ENCODE measurements around the gene SQSTM1.
"Not testable (repeated sequence)": the region's sequence is repeated elsewhere in the genome, so short reads cannot be mapped to it uniquely, and the experiment has no call there.

Gene SQSTM1

DNA sequence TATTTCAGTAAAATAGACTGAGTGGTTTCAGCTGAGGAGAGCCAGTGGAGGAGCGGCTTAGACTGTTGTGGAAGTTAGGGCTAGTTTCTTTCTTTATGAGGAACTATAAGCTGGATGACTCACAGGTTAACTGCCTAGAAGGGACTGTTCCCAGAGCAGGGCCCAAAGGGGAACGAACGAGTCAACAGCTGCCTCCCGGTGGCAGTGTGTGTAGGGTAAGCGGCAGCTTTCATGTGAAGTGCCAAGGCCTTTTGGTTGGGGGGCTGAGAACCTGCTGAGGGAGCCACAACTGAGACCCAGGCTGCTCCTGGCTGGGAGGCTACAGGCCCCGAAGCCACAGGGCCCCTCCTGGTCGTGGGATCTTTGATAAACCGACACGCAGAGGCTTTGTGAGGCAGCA is 7.0 kb downstream of the SQSTM1 start:
- peak; percentile 48 for DNase-seq

DNA sequence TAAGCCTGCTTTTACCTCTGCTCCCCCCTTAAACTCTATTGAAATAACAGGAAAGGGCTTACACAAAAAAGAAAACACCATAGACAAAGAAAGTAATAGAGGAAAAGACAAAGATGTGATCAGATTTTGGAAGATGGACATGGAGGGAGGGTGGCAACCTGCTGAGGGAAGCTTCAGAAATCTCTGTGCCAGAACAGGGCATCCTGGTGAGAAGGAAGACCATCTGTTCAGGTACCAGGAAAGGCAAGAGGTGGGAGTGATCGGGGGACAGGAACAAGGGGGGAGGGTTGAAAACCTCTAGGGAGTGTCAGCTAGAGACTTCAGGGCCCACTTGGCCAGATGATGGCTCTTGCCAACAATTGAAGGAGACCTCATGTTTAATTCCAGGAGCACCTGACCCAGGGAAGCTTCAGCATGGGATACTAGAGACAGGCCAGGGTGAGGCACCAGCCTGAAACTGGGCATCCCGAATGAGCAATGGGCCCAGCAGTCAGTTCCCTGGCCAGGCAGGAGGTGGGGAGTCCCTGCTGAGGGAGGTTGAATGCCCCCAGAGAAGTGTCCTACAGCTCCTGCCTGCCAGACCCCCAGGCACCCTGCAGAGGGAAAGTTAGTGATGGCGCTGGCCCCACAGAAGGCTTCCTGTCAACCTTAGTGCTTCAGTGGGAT is 8.2 kb downstream of the SQSTM1 start:
- no peak for DNase-seq

DNA sequence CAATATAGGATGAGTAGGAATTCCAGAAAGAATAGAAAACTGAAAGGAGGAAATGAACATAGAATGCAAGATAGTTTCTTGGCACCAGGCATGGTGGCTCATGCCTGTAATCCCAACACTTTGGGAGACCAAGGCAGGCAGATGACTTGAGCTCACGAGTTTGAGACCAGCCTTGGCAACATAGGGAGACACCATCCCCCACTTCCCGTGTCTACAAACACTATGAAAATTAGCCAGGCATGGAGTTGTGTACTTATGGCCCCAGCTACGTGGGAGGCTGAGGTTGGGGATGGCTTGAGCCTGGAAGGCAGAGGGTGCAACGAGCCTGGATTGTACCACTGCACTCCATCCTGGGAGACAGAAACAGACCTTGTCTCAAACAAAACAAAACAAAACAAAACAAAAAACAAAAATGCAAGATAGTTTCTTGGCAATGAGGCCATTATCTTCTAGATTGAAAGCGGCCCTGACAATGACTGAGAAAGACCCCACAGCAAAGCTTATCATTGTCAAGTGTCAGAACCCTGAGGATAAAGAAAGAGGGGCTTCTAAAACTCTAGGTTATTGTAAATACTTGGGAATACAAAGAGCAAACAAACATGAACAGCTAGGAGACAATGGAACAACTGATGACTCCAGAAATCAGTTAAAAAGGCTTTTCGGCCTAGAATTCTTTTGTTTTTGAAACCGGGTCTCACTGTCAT is 9.2 kb downstream of the SQSTM1 start:
- no peak for DNase-seq

DNA sequence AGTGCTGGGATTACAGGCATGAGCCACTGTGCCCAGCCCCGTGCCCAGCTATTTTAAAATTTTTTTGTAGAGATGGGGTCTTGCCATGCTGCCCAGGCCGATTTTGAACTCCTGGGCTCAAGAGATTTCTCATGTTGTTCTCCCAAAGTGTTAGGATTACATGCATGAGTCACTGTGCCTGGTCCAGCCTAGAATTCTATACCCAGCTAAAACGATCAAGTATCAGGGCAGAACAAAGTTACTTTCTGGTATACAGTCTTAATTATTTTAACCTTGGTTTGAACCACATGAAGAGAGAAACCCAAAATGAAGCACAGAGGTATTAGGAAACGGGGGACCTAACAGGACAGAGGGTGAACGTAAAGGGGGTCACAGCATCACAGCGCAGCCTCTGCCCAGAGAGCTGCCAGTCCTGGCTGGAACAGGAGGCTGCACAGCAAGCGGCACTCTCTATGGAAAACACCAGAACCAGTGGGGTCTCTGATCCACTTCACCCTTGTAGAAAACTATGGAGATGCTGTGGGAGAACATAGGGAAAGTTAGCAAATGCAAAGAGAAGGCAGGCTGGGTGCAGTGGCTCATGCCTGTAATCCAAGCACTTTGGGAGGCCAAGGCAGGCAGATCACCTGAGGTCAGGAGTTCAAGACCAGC is 10.2 kb downstream of the SQSTM1 start:
- DNase-seq: no peak

DNA sequence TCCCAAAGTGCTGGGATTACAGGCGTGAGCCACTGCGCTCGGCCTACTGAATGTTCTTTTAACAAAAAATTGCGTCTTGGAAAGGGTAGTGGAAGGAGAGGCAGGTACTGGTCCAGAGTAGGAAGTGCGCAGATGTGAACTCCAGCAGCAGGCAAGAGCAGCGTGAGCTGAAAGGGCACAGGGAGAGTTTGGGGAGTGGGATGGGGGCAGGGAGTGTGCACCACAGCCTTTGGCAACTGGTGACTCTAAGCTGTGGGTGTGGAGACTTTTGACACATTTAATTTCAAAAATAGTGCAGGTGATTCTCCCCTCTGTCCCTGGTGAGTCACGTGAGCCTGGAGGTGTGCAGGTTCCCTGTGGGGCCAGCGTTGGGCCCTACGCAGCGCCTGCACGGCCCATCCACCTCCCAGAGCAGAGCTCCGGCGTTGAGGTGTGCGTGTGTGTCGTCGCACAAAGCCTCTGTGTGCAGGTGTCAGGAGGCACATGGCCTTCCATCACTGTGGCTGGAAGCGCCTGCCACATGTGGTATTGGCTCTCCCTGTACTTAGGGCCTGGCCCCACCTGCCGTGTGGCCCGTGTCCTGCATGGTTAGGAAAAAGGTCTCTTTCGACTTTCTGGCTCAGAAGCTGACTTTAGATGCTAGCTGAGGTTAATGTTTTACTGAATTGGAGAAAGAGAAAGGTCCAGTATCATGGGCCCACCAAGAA is 11.5 kb downstream of the SQSTM1 start:
- DNase-seq: no peak

DNA sequence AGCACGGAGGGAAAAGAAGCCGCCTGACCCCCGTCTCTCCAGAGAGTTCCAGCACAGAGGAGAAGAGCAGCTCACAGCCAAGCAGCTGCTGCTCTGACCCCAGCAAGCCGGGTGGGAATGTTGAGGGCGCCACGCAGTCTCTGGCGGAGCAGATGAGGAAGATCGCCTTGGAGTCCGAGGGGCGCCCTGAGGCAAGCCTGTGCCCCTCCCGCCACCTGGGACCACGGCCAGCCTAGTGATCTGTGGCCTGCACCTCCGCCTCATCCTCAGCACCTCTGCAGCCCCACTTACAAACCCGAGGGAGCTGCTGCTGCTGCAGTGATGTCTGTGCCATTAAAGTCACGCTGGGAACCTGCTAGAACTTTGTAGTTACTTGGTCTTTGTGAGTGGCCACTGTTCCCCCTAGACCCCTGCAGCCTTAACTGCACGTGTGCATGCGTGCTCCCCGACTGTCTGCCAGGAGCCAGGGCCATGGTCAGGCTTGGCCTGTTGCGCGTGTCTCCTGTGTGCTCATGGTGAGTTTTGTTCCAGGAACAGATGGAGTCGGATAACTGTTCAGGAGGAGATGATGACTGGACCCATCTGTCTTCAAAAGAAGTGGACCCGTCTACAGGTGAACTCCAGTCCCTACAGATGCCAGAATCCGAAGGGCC is 12.5 kb downstream of the SQSTM1 start:
- no peak for DNase-seq

DNA sequence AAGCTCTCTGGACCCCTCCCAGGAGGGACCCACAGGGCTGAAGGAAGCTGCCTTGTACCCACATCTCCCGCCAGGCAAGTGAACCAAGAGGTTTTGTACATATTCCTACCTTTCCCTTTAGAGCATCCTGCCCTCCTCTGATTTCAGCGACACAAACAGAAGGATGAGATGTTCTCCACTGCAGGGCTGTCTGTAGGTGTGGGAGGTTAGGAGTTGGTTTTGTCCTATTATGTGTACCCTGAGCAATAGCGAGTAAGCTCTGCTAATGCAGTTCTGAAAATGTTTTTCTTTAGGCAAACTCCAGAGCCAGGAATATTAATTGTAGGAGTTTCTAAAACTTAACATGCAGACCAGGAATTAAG is 13.0 kb downstream of the SQSTM1 start:
- DNase-seq: no peak

DNA sequence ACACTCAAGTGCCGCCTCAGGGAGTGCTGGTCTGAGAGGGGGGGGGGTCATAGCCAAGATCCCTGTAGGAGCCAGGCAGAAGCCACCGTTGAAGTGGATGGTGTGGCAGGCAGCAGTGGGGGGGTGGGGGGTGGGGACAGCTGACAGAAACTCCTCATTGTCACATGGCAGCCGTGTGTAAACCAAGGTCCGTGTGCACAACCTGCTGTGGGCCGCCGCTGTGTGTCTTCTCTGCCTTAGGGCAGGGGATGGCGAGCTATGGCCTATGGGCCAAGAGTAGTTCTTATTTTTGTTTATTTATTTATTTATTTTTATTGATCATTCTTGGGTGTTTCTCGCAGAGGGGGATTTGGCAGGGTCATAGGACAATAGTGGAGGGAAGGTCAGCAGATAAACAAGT is 13.4 kb downstream of the SQSTM1 start:
- no peak for DNase-seq

DNA sequence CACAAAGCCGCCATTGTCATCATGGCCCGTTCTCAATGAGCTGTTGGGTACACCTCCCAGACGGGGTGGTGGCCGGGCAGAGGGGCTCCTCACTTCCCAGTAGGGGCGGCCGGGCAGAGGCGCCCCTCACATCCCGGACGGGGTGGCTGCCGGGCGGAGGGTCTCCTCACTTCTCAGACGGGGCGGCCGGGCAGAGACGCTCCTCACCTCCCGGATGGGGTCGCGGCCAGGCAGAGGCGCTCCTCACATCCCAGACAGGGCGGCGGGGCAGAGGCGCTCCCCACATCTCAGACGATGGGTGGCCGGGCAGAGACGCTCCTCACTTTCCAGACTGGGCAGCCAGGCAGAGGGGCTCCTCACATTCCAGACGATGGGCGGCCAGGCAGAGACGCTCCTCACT is 14.2 kb downstream of the SQSTM1 start:
- DNase-seq: not testable (repeated sequence)

DNA sequence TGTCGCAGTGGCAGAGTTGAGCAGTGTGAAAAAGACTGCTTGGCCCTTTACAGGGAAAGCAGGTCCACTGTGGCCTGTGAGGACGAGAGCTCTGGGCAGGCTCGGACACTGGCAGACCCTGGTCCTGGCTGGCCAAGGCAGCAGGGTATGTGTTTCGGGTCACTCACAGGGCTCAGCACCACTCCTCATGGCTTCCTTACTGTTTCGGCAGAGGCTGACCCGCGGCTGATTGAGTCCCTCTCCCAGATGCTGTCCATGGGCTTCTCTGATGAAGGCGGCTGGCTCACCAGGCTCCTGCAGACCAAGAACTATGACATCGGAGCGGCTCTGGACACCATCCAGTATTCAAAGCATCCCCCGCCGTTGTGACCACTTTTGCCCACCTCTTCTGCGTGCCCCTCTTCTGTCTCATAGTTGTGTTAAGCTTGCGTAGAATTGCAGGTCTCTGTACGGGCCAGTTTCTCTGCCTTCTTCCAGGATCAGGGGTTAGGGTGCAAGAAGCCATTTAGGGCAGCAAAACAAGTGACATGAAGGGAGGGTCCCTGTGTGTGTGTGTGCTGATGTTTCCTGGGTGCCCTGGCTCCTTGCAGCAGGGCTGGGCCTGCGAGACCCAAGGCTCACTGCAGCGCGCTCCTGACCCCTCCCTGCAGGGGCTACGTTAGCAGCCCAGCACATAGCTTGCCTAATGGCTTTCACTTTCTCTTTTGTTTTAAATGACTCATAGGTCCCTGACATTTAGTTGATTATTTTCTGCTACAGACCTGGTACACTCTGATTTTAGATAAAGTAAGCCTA is 15.7 kb downstream of the SQSTM1 start:
- DNase-seq: no peak

DNA sequence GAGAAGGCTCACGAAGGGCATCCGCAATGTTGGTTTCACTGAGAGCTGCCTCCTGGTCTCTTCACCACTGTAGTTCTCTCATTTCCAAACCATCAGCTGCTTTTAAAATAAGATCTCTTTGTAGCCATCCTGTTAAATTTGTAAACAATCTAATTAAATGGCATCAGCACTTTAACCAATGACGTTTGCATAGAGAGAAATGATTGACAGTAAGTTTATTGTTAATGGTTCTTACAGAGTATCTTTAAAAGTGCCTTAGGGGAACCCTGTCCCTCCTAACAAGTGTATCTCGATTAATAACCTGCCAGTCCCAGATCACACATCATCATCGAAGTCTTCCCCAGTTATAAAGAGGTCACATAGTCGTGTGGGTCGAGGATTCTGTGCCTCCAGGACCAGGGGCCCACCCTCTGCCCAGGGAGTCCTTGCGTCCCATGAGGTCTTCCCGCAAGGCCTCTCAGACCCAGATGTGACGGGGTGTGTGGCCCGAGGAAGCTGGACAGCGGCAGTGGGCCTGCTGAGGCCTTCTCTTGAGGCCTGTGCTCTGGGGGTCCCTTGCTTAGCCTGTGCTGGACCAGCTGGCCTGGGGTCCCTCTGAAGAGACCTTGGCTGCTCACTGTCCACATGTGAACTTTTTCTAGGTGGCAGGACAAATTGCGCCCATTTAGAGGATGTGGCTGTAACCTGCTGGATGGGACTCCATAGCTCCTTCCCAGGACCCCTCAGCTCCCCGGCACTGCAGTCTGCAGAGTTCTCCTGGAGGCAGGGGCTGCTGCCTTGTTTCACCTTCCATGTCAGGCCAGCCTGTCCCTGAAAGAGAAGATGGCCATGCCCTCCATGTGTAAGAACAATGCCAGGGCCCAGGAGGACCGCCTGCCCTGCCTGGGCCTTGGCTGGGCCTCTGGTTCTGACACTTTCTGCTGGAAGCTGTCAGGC is 16.6 kb downstream of the SQSTM1 start:
- no peak for DNase-seq

DNA sequence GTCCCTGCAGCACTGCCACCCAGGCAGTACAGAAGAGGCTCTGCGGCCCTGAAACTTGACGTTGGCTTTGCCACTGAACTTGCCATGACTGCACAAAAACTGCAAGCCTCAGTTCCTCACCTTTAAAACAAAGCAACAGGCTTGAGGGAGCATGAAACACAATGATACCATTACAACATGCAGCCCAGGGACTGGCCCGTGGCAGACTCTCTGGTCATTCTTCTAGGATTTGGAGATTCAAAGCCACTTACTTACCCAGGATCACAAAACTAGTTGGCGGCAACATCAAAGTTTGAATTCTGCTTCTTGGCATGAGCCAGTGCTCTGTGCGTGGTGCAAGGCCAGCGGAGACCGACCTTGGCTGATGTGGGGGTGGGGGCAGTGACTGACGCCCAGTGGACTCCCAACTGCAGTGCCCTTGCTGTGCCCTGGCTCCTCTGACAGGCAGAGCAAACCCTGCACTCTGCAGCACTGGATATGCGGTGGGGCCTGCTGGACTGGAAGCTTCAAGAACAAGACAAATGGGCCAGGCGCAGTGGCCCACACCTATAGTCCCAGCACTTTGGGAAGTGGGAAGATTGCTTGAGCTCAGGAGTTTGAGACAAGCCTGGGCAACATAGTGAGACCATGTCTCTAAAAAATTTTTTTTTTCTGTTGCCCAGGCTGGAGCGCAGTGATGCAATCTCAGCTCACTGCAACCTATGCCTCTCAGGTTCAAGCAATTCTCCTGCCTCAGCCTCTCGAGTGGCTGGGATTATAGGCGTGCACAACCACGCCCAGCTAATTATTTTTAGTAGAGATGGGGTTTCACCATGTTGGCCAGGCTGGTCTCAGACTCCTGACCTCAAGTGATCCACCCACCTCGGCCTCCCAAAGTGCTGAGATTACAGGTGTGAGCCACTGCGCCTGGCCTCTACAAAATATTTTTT is 18.9 kb downstream of the SQSTM1 start:
- no peak for DNase-seq

DNA sequence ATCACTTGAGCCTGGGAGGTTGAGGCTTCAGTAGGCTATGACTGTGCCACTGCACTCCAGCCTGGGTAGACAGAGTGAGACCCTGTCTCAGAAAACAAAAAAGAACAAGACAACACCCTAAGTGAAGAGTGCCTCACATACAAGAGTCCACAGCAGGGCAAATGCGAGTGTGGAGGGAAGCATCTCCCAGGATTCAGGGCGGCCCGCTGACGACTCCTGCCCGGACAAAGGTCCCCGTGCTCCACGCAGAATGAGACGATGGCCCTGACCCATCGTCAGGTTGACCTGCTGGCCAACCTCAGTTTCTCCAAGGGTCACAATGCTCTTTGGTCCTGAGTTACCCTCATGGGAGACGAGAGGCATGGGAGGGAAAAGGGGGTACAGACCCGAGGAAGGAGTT is 19.6 kb downstream of the SQSTM1 start:
- DNase-seq: no peak

DNA sequence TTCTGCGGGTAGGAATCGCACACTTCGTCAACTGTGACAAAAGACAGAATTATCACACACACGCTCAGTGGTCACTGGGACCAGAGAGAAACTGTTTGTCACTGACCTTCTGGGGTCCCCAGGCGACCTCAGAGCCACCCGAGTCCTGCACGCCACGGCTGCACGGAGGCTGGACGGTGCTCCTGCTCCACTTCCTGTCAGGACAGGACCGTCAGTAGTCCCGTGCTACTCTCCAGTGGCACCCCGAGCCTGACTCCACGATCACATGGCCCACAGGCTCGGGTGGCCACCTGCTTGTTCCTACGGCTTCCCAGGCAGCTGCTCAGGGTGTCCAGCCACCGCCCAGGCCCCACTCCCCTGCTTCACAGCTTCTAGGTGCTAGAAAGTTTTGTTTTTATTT is 20.1 kb downstream of the SQSTM1 start:
- no peak for DNase-seq

DNA sequence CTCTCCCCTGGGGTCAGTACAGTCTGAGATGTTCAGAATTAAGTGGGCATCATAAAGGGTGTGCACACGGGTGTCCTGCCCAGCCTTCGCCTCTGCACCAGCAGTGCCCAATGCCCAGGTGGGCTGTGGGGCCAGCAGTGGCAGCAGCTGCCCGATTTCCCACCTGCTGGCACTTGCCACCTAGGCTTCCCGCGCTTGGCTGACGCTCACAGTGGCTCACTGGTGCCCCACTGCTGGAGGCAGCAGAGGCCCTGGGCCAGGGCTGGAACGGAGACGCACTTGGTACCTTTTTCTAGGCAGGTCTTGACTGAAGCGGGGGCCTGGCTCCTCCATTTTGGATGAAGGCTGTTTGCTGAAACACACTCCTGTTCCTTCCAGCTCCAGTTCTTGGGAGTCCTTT is 20.9 kb downstream of the SQSTM1 start:
- DNase-seq: no peak

DNA sequence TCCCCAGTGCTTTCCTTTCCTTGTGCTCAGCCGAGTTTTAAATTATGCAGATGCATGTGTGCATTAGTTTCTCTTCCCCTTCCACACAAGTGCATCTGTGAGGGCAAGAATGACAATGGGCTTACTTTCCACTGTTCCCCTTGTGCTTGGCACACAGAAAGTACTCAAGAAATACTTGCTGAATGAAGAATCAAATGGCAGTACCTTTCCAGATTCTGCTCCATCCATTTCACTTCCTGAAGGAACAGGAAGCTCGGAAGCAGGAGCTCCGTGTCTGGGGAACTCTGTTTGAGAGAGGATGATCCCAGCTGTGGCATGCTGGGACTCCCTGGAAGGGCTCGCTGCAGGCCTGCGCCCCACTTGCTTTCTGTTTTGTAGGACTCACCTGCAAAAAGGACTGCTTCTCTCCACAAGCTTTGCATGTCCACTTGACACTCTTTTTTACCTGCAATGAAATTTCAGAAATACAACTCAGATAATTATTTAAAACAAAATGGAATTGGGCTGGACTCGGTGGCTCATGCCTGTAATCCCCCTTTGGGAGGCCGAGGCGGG is 32.4 kb downstream of the SQSTM1 start:
- no peak for DNase-seq

DNA sequence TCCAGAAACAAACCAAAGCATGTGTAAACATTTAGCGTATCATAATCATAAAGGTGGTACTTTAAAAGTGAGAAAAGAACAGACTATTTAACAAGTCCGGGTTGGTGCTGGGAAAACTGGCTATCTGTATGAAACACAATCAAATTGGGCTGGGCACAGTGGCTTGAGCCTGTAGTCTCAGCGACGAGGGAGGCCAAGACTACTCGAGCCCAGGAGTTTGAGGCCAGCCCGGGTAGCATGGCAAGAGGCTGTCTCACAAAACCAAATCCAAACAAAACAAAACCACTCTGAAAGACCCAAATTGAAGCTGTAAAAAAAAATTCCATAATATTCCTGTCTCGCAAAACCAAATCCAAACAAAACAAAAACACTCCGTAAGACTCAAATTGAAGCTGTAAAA is 33.7 kb downstream of the SQSTM1 start:
- DNase-seq: no peak

DNA sequence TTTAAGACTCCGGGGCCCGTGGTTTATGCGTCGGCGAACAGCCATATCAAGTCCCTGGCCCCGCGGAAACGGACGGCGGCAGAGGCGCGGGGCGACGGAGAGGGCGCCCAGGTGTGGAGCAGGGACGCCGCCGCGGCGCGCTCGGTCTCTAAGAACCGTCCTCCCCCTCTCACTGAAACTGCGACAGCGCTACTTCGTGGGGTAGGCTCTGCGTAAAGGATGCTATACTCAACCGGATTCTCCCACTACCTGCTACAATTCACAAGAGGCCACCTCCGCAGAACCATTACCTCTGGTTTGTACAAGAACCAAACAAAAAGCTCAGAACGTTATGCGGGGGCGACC is 37.5 kb downstream of the SQSTM1 start:
- DNase-seq: no peak

DNA sequence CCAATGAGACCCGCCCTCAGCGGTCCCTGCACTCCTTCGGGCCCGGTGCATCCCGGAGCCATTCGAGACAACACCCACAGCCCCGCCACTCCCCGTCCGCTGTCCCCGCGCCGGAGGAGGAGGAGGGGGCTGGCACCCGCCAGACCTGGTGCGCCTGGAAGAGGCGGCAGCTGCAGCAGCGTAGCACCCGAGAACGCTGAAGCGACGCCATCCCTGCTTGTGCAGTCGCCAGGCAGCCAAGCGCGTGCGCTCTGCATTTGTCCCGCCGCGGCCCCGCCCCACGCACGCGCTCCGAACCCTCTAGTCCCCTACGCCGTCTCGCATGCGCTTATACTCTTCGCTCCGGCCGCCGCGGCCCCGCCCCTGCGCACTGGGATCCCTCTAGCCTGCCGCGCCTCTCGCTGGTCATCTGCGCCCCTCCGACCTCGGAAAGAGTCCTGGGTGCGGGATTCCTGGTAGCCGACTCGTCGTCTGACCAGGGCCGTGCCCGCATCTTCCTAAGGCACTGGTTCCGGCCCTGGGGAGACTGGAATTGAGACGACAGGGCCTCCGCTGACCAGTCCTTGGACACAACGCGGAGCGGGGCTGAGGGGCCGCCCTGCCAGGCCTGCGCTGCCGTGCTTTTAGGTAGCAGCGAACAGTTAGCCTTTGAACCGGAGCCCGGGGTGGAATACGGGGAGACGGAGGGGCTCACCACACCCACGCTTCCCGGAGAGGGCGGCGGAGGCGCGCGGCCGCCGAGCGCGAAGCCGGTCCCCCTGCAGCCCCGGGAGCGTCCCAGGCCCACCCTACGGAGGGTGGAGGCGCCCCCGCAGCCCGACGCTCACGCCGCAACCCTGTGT is 38.1 kb downstream of the SQSTM1 start, which contains the start of gene MRNIP:
Gene MRNIP, minus strand, starts transcription at position 232 of the 842 bp plus-strand sequence. Its CDS starts 21 bp downstream, at position 211.
- DNase-seq: peak; percentile 86

All from T1000 (cell line).